Ishikawa (cell line): ENCODE results near the gene TMEM72.

Experiments used
- CEBPB ChIP-seq: IDR thresholded peaks from 2 replicates; pipeline ENCODE4 v1.6.1; 2012
- CREB1 ChIP-seq: IDR thresholded peaks from 2 replicates; pipeline ENCODE4 v1.6.1; 2012; ENCODE audit warnings: low read depth
- EGR1 ChIP-seq: IDR thresholded peaks from 2 replicates; pipeline ENCODE4 v1.6.1; 2012
- EP300 ChIP-seq: IDR thresholded peaks from 2 replicates; pipeline ENCODE4 v1.6.1; 2012; ENCODE audit warnings: borderline replicate concordance
- FOXM1 ChIP-seq: IDR thresholded peaks from 2 replicates; pipeline ENCODE4 v1.6.1; 2012; ENCODE audit warnings: low read depth, borderline replicate concordance
- NFIC ChIP-seq: IDR thresholded peaks from 2 replicates; pipeline ENCODE4 v1.6.1; 2012
- RAD21 ChIP-seq: IDR thresholded peaks from 2 replicates; pipeline ENCODE4 v1.6.1; 2012; ENCODE audit warnings: low read depth
- TAF1 ChIP-seq: IDR thresholded peaks from 2 replicates; pipeline ENCODE4 v1.6.1; 2012; ENCODE audit warnings: low read depth, mild to moderate bottlenecking
- TCF12 ChIP-seq: IDR thresholded peaks from 2 replicates; pipeline ENCODE4 v1.6.1; 2012; ENCODE audit warnings: low read depth
- TEAD4 ChIP-seq: IDR thresholded peaks from 2 replicates; pipeline ENCODE4 v1.6.1; 2012
- YY1 ChIP-seq: IDR thresholded peaks from 2 replicates; pipeline ENCODE4 v1.6.1; 2012; ENCODE audit warnings: low read depth
- ZBTB7A ChIP-seq: IDR thresholded peaks from 2 replicates; pipeline ENCODE4 v1.6.1; 2012; ENCODE audit warnings: low read depth
- TF ChIP-seq, protein P1 (sequence below): IDR thresholded peaks from 2 replicates; pipeline ENCODE4 v1.6.1; 2012; ENCODE audit warnings: low read depth, mild to moderate bottlenecking
- TF ChIP-seq, protein P2 (sequence below): IDR thresholded peaks from 2 replicates; pipeline ENCODE4 v1.6.1; 2012
- TF ChIP-seq, protein P3 (sequence below): IDR thresholded peaks from 2 replicates; pipeline ENCODE4 v1.6.1; 2012

TMEM72 gene

DNA sequence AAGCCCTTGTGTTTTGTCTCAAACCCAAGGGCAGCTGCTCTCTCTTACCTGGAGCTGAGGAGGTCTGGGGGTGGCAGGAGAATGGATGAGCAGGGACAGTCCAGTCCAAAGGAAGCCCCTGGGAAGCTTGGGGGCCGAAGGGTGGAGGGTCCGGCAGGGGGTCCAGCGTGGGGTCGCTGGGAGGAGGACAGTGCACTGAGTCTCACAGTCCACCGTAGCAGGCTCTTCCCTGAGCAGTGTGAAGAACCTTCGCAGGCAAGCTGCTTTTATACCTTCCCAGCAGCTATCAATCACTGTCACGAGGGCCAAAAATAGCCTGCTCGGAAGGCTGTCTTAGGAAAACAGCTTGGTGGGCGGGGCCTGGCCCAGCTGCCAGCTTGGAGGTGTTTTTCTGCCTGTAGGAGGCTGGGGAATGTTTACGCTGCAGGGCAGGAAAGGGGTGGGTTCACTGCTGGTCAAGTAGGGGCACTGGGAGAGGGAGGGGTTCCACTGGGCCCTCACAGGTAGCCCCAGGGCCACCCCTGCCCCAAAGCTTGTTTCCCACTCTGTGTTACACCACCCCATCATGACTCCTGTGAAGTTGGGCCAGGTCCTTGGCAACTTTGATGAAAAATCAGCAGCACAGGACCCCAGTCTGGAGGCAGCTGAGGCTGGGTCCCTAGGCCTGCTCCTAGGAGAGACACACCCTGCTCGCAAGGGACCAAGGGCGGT is 67.6 kb downstream of the TMEM72 start, which contains the start of gene DEPP1:
Gene DEPP1, minus strand, starts transcription at position 240 of the 711 bp plus-strand sequence. CDS start 779 bp downstream, outside the sequence.
- TF ChIP-seq, protein P1, sequence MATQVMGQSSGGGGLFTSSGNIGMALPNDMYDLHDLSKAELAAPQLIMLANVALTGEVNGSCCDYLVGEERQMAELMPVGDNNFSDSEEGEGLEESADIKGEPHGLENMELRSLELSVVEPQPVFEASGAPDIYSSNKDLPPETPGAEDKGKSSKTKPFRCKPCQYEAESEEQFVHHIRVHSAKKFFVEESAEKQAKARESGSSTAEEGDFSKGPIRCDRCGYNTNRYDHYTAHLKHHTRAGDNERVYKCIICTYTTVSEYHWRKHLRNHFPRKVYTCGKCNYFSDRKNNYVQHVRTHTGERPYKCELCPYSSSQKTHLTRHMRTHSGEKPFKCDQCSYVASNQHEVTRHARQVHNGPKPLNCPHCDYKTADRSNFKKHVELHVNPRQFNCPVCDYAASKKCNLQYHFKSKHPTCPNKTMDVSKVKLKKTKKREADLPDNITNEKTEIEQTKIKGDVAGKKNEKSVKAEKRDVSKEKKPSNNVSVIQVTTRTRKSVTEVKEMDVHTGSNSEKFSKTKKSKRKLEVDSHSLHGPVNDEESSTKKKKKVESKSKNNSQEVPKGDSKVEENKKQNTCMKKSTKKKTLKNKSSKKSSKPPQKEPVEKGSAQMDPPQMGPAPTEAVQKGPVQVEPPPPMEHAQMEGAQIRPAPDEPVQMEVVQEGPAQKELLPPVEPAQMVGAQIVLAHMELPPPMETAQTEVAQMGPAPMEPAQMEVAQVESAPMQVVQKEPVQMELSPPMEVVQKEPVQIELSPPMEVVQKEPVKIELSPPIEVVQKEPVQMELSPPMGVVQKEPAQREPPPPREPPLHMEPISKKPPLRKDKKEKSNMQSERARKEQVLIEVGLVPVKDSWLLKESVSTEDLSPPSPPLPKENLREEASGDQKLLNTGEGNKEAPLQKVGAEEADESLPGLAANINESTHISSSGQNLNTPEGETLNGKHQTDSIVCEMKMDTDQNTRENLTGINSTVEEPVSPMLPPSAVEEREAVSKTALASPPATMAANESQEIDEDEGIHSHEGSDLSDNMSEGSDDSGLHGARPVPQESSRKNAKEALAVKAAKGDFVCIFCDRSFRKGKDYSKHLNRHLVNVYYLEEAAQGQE, result no peak
- no peak for TF ChIP-seq TEAD4
- TF ChIP-seq, protein P2, sequence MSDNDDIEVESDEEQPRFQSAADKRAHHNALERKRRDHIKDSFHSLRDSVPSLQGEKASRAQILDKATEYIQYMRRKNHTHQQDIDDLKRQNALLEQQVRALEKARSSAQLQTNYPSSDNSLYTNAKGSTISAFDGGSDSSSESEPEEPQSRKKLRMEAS, result no peak
- TF ChIP-seq NFIC, result peak; percentile 58
- TF ChIP-seq EP300, result peak; percentile 34; the same call in 1 of the 2 replicates
- TF ChIP-seq CEBPB, result no peak
- no peak for TF ChIP-seq YY1
- no peak for TF ChIP-seq FOXM1
- peak; percentile 75 for TF ChIP-seq TCF12
- TF ChIP-seq RAD21, result no peak; the same call in 1 of the 2 replicates
- no peak for TF ChIP-seq CREB1
- TF ChIP-seq, protein P3, sequence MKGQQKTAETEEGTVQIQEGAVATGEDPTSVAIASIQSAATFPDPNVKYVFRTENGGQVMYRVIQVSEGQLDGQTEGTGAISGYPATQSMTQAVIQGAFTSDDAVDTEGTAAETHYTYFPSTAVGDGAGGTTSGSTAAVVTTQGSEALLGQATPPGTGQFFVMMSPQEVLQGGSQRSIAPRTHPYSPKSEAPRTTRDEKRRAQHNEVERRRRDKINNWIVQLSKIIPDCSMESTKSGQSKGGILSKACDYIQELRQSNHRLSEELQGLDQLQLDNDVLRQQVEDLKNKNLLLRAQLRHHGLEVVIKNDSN, result peak; percentile 53
- no peak; the same call in 1 of the 2 replicates for TF ChIP-seq TAF1
- no peak for TF ChIP-seq EGR1
- TF ChIP-seq ZBTB7A, result no peak

DNA sequence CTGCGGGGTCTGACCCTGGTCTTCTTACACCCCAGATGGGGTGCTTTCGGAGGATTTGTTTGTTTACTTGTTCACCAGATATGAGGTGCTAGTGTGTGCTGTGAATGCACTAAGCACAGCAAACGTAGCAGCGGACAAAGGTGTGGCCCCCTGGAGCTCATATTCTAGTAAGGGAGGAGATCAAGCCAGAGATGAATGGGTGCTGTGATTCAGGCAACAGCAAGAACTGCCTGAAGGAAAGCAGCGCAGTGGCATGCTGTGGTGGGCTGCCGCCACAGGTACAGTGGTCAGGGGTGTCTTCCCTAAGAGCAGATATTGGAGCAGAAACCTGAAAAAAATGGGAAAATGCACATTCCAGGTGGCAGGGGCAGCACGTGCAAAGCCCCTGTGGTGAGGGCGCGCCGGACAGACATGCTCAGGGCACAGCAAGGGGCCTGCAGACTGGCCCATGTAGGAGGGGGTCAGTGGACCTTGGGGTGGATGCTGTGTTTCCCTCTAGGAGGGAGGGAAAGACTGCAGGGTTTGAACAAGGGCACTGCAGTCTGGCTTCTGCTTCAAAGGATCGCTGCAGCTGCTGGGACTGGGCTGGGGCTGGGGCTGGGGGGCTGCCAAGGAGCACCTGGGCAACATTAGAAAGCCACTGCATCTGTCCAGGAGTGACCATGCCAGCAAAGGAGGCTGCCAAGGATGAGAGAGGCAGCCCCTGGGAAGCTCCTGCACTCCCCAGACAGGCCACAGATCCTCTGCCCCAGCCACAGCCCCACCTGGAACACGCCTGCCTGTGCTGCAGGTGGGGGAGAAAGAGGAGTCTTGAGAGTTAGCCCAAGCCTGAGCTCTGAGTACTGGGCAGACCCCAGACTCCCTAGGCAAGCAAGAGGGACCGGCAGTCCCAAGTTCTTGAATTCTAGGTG is 68.4 kb downstream of the TMEM72 start:
- TF ChIP-seq TAF1, result no peak
- TF ChIP-seq EGR1, result no peak
- TF ChIP-seq, protein P1, result no peak

DNA sequence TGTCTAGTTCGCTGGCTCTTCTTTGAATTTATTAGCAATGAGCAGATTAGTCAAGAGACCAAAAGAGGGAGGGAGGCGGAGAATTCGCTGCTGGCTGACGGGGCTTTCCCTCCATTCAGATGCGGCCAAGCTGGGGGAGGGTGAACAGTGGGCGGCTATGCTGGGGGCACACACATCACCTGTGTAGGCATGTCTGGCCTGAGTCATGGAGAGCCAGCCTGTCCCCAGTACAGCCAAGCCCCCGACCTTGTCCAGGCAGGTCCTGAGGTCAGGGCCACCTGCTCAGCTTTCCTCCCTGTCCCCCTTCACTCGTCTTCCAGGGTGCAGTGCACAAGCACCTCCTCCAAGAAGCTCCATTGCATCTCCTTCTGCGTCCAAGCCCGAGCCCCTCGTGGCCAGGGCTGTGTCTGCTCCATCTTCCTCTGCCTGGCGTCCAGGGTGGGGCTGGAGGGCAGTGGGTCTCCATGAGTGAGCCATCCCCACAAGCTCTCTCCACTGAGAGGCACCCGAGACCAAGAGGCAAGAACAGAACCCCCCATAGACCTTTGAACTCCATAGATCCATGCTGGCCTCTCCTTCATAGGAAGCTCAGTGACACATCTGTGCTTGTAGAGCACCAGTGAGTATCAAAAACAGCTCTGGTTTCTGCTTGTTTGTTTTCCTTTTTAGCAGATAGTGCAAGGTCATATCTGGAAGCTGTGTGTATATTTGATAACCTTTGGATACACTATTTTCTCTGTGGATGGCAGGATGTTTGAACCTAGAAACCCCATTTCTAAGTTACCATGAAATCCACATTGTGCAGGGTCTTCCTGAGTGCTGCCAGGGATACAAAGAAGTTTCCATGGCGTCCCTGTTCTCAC is 69.4 kb downstream of the TMEM72 start:
- TF ChIP-seq, protein P1, result no peak
- TF ChIP-seq NFIC (no peak), TCF12 (no peak), RAD21 (no peak)

DNA sequence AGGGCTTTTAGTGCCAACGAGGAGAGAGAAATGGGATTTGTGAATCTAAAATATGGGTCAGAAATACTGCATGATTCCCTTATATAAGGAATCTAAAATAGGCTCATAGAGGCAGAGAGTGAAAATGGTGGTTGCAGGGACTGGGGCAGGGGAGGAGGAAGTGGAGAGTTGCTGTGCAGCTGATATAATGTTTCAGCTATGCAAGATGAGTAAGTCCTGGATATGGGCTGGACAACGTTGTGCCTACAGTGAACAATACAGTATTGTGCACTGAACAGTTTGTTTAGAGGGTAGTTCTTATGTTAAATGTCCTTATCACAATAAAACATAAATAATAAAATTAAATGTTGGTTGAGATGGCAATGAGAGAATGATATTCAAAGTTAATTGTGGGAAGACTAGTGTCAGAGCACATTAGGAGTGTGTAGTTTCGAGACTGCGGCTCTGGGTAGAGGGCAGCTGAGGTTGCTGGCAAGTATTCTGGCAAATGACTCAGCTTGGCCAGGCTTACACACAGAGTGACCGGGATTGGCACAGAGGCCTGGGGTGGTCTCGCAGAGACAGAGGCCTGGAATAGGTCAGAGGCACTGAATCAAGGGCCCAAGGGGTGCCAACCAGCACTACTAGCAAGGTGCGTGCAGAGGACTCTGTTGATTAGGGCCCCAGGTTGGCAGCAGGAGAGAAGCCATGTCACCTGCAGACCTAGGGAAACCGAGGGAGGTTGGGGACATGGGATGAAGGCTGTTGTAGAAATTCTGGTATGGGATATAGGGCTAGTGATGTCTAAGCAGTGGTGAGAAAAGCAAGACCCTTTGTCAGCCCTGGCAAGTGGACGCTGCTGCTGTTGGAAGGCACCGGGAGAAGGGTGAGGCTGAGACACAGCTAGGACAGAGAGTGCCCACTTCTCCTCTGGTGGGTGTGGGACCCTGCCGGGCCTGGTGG is 70.3 kb downstream of the TMEM72 start:
- TF ChIP-seq CREB1, result no peak
- TF ChIP-seq FOXM1, result no peak
- 0 out of 2 replicates have a peak, but pooled peaks have one; percentile 25 for TF ChIP-seq TEAD4
- 0 out of 2 replicates have a peak, but pooled peaks have one; percentile 37 for TF ChIP-seq TCF12
- TF ChIP-seq, protein P2, result no peak
- no peak for TF ChIP-seq TAF1
- TF ChIP-seq, protein P3, result no peak
- TF ChIP-seq EP300, result peak; percentile 38; the same call in 1 of the 2 replicates
